ENCODE measurements around the gene NUDT4. TPM values are rescaled to one million over a fixed set of nuclear protein-coding genes. Genes with fewer than 3 reads are reported as not detected.

NUDT4 gene
- total and polyA plus RNA-seq, 2 of the 8 experiments (the other 6 are each of a cell fraction or from before 2014, with no cell fraction given) = 17.3 to 71.7 TPM

- TF ChIP-seq CHD7 (IDR thresholded peaks at IDR 0.05; ENCODE audit: insufficient replicate concordance, low read length) = no peak
Measured at GRCh38 chr12:93380480-93381121, 2.9 kb downstream of the NUDT4 start (continued).

All from H1 (cell line).